ENCODE measurements around the gene CHD6.

The CHD6 gene

DNA sequence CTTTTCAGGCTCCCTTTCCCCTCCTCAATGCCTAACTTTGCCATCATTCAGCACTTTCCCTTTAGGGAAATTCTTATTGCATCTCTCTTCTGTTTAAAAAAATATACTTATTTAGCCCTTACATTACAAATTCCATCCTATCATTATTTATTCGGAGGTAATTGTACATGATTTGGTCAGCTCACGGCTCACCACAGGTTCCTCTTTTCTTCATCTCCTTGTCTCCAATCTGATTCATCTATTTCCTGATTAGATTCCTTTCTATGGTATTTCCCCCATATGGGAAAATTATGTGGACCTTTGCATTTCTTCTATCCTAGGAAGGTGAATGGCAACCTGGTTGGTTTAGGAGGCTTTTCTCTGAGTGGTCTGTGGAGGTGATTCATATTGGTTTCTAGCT lies 238.6 kb downstream of the CHD6 start:
- Histone ChIP-seq H3K27me3 (peaks cover 72% of the 10 kb centered on the region), H3K36me3 (no peaks in the 10 kb centered on the region), H3K9me3 (no peaks in the 10 kb centered on the region), H3K27ac (no peak overlapping the region), H3K4me3 (ENCODE audit: low read depth in 1 of 2, low read length in 1 of 2) (no peak overlapping the region), H3K4me1 (ENCODE audit: control insufficient read depth in 1 of 2, insufficient read depth in 1 of 2, low read depth in 1 of 2, low read length in 1 of 2) (peaks cover 20 to 22% of the 10 kb centered on the region in 2 experiments)
- TF ChIP-seq, protein P1, sequence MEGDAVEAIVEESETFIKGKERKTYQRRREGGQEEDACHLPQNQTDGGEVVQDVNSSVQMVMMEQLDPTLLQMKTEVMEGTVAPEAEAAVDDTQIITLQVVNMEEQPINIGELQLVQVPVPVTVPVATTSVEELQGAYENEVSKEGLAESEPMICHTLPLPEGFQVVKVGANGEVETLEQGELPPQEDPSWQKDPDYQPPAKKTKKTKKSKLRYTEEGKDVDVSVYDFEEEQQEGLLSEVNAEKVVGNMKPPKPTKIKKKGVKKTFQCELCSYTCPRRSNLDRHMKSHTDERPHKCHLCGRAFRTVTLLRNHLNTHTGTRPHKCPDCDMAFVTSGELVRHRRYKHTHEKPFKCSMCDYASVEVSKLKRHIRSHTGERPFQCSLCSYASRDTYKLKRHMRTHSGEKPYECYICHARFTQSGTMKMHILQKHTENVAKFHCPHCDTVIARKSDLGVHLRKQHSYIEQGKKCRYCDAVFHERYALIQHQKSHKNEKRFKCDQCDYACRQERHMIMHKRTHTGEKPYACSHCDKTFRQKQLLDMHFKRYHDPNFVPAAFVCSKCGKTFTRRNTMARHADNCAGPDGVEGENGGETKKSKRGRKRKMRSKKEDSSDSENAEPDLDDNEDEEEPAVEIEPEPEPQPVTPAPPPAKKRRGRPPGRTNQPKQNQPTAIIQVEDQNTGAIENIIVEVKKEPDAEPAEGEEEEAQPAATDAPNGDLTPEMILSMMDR (IDR thresholded peaks at IDR 0.05), result no peak

GRCh38 chr20:41377275-41377674 lies 240.9 kb downstream of the CHD6 start:
- Histone ChIP-seq H3K9me3 (no peaks in the 10 kb centered on the region), H3K4me1 (ENCODE audit: control insufficient read depth in 1 of 2, insufficient read depth in 1 of 2, low read depth in 1 of 2, low read length in 1 of 2) (peaks cover 20 to 22% of the 10 kb centered on the region in 2 experiments), H3K36me3 (no peaks in the 10 kb centered on the region), H3K4me3 (ENCODE audit: low read depth in 1 of 2, low read length in 1 of 2) (no peak overlapping the region), H3K27ac (no peak overlapping the region), H3K27me3 (peaks cover 72% of the 10 kb centered on the region)
- TF ChIP-seq, protein P1 (IDR thresholded peaks at IDR 0.05), result no peak

DNA sequence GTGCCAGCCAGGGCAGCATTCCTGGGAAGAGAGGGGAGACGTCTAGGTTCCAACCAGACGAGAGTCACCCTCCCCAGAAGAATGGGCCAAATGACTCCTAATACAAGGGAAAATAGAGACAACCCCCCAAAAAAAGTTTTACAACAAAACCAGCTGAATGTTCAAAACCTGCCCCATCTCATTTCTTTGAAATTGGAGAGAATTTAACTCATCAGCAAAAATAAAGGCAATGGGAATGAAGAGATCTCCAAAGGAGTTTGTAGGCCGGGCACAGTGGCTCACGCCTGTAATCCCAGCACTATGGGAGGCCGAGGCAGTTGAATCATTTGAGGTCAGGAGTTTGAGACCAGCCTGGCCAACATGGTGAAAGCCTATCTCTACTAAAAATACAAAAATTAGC lies 241.8 kb downstream of the CHD6 start:
- Histone ChIP-seq H3K4me1 (ENCODE audit: control insufficient read depth in 1 of 2, insufficient read depth in 1 of 2, low read depth in 1 of 2, low read length in 1 of 2) (peaks cover 20 to 22% of the 10 kb centered on the region in 2 experiments), H3K36me3 (no peaks in the 10 kb centered on the region), H3K27me3 (peaks cover 74% of the 10 kb centered on the region), H3K27ac (no peak overlapping the region), H3K4me3 (ENCODE audit: low read depth in 1 of 2, low read length in 1 of 2) (no peak overlapping the region), H3K9me3 (no peaks in the 10 kb centered on the region)
- TF ChIP-seq, protein P1 (IDR thresholded peaks at IDR 0.05), result no peak

- no peak overlapping the region for H3K27ac ChIP-seq
- H3K9me3 ChIP-seq, result no peaks in the 10 kb centered on the region
- H3K36me3 ChIP-seq, result no peaks in the 10 kb centered on the region
- peaks cover 17% of the 10 kb centered on the region in 2 experiments for H3K4me1 ChIP-seq (ENCODE audit: control insufficient read depth in 1 of 2, insufficient read depth in 1 of 2, low read depth in 1 of 2, low read length in 1 of 2)
- peaks cover 78% of the 10 kb centered on the region for H3K27me3 ChIP-seq
- no peak overlapping the region for H3K4me3 ChIP-seq (ENCODE audit: low read depth in 1 of 2, low read length in 1 of 2)
- TF ChIP-seq, protein P1 (IDR thresholded peaks at IDR 0.05), result no peak
Observed at GRCh38 chr20:41375846-41376245, 242.3 kb downstream of the CHD6 start.

DNA sequence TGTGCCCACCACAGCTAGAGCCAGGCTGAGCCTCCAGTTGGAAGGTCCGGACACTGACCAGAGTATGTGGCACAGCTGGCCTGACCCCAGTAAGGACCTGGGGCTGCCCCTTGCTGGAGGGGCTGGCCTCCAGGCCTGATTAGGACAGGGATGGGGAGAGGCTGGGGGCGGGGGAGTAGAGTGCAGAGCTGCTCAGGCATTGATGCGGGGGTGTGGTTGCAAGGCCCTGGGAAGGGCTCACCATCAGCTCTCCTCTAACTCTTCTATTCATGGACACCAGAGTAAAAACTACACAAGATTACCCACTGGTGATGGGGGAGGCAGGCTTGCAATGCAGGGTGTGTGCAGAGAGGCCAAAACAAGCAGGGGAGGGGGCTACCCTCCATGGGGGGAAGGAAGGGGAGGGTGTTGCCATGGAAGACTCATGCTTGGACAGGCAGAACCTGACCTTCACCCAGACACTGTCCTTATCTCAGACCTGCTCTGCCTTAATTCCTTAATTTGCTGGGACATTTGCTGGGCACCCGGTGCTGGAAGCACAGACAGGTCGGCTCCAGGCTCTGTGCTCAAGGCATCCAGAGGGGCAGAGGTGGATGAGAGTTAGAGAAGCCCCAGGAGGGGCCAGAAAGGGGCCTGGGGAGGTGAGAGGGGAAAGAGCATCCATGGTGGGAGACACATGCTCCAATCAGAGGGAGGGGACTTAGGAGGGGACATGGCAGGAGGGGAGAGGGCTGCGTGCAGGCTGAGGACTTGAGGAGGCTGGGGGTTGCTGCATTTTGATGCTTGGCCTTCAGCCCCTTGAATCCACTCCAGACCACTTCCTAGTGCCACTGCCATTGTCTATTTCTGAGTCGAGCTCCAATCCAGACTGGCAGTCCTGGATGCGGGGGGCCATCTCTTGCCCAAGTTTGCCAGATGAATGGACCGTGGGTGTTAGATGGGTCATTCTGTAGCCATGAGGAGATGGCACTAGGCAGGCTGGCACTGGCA lies 244.0 kb downstream of the CHD6 start:
- H3K4me1 ChIP-seq (ENCODE audit: control insufficient read depth in 1 of 2, insufficient read depth in 1 of 2, low read depth in 1 of 2, low read length in 1 of 2), result peaks cover under 1% of the 10 kb centered on the region in 2 experiments
- H3K4me3 ChIP-seq (ENCODE audit: low read depth in 1 of 2, low read length in 1 of 2), result no peak overlapping the region
- no peaks in the 10 kb centered on the region for H3K36me3 ChIP-seq
- TF ChIP-seq, protein P1 (IDR thresholded peaks at IDR 0.05), result no peak
- no peaks in the 10 kb centered on the region for H3K9me3 ChIP-seq
- peaks cover 89% of the 10 kb centered on the region for H3K27me3 ChIP-seq
- H3K27ac ChIP-seq, result no peak overlapping the region

Measured in neutrophil (primary cell).